ENCODE results near the gene CD52. TPM values are rescaled to one million over a fixed set of nuclear protein-coding genes. Genes with fewer than 3 reads are reported as not detected.

CD52 gene
- total and polyA plus RNA-seq, 10 donors = 206 to 3,726 (median 316) TPM

- H3K4me1 ChIP-seq = peaks cover 78 to 100% (median 99%) of the 10 kb centered on the region in 6 donors
- H3K36me3 ChIP-seq = peaks cover 0 to 33% (median 3%) of the 10 kb centered on the region in 6 donors
- H3K4me3 ChIP-seq = peak overlapping the region in 1 of 8 donors; percentile 35
- intact Hi-C loops (cut with DNase I; ENCODE audit: low total_unique reads) = no loop called here
- DNase-seq = peak; percentile 93
- 16 to 35% (median 17%) methylated on average over 7 to 8 of the region's 8 CpGs for WGBS, 5 donors
- no peaks in the 10 kb centered on the region for H3K9me3 ChIP-seq
- no peaks in the 10 kb centered on the region for H3K27me3 ChIP-seq (replicated peaks in 1 of 7)
- peak overlapping the region; percentile 84 to 99 (median 94) for H3K27ac ChIP-seq
- TF ChIP-seq POLR2A (IDR thresholded peaks at IDR 0.05) (peak in 1 of 3 donors; percentile 73), POLR2AphosphoS5 (IDR thresholded peaks at IDR 0.05) (peak; percentile 11 to 90 (median 78)), CTCF (IDR thresholded peaks at IDR 0.05 in 8 of 11, conservative IDR thresholded peaks at IDR 0.05 in 3 of 11) (peak in 3 of 11 experiments; percentile 19 to 47 (median 40))
Measured at GRCh38 chr1:26287033-26287711, 30.6 kb upstream of the CD52 start.

- DNase-seq = no peak
- intact Hi-C loops (cut with DNase I; ENCODE audit: low total_unique reads) = no loop called here
- TF ChIP-seq CTCF (IDR thresholded peaks at IDR 0.05 in 8 of 11, conservative IDR thresholded peaks at IDR 0.05 in 3 of 11) = no peak
- TF ChIP-seq POLR2A (IDR thresholded peaks at IDR 0.05) = no peak
- Histone ChIP-seq H3K4me1 (peaks cover 76 to 100% (median 100%) of the 10 kb centered on the region in 6 donors), H3K27ac (peak overlapping the region; percentile 84 to 99 (median 94)), H3K4me3 (peak overlapping the region in 1 of 8 donors; percentile 35), H3K9me3 (no peaks in the 10 kb centered on the region), H3K36me3 (peaks cover 0 to 28% (median under 1%) of the 10 kb centered on the region in 6 donors), H3K27me3 (replicated peaks in 1 of 7) (no peaks in the 10 kb centered on the region)
- WGBS, 5 donors = 40 to 63% (median 54%) methylated on average over 5 of the region's 5 CpGs
Measured at GRCh38 chr1:26287811-26288210, 29.9 kb upstream of the CD52 start.

GRCh38 chr1:26288311-26288941, 29.3 kb upstream of the CD52 start:
- WGBS, 5 donors = 17 to 32% (median 24%) methylated on average over 3 to 5 of the region's 5 CpGs
- H3K4me1 ChIP-seq = peaks cover 76 to 100% (median 98%) of the 10 kb centered on the region in 6 donors

More at GRCh38 chr1:26288311-26288941, 29.3 kb upstream of the CD52 start:
- Histone ChIP-seq H3K9me3 (no peaks in the 10 kb centered on the region), H3K4me3 (peak overlapping the region in 1 of 8 donors; percentile 49), H3K27ac (peak overlapping the region; percentile 84 to 99 (median 94)), H3K27me3 (replicated peaks in 1 of 7) (no peaks in the 10 kb centered on the region), H3K36me3 (peaks cover 0 to 28% (median 0%) of the 10 kb centered on the region in 6 donors)
- TF ChIP-seq CTCF (IDR thresholded peaks at IDR 0.05 in 8 of 11, conservative IDR thresholded peaks at IDR 0.05 in 3 of 11) = peak in 1 of 11 experiments; percentile 4
- TF ChIP-seq POLR2A (IDR thresholded peaks at IDR 0.05) = no peak
- peak; percentile 3 to 14 (median 8) for TF ChIP-seq POLR2AphosphoS5 (IDR thresholded peaks at IDR 0.05)
- intact Hi-C loops (cut with DNase I; ENCODE audit: low total_unique reads) = no loop called here
- DNase-seq = peak; percentile 85

All from spleen (tissue), 11 donors.